ENCODE measurements around the gene MAP6D1.

Gene MAP6D1

DNA sequence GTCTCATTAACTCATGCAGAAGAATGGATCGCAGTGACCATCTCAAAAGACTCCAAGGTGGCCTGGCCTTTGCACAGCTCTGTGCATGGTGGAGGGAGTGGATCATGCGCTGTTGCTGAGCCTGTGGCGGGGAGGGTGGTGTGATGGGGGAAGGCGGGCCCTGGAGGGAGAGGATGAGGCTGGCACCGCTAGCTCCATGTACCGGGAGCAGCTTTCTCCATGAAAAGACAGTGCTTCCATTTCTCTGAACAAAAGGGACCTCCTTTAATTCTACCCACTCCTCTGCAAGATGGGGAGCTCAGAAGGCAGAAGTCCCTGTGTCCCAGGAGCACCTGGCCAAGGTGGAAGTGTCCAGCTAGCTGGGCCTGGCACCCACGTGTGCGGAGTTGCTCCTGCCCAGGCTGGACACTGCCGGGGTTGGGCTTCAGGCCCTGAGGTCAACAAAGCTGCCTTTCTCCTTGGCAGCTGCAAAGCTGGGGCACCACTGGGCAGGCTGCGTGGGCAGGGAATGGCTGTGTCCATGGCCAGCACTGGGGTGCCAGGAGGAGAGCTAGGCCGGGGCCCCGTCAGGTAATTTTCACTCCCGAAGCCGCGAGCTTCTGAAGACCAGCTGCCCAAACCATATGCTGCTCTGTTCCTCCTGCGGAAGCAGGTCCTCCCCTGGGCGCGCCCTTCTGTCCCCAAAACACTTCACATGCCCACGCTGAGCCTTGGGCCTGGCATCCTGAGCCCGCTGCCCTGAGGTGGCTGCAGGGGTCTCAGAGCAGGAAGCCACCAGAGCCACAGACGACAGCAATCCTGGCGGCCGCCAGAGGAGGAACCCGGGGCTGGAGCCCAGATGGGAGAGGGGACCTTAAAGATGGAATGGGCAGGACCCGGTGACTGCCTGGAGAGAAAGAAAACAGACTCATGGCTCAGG, 6.4 kb downstream of the MAP6D1 start:
- no peak for TF ChIP-seq CTCF (IDR thresholded peaks at IDR 0.05; ENCODE audit: low read depth, low read length, missing control alignments)
- in situ Hi-C loops (cut with HindIII; ENCODE audit: low sequenced_read_pairs): no loop called here
- H3K4me3 ChIP-seq (ENCODE audit: low read depth, low read length): no peak overlapping the region
- DNase-seq (ENCODE audit: low read depth): no peak

- no peak for DNase-seq (ENCODE audit: low read depth)
- H3K4me3 ChIP-seq (ENCODE audit: low read depth, low read length): no peak overlapping the region
- in situ Hi-C loops (cut with HindIII; ENCODE audit: low sequenced_read_pairs): no loop called here
- TF ChIP-seq CTCF (IDR thresholded peaks at IDR 0.05; ENCODE audit: low read depth, low read length, missing control alignments): no peak
Observed at GRCh38 chr3:183818041-183818620, 7.2 kb downstream of the MAP6D1 start.

- in situ Hi-C loops (cut with HindIII; ENCODE audit: low sequenced_read_pairs): no loop called here
- TF ChIP-seq CTCF (IDR thresholded peaks at IDR 0.05; ENCODE audit: low read depth, low read length, missing control alignments): no peak
- H3K4me3 ChIP-seq (ENCODE audit: low read depth, low read length): no peak overlapping the region
- DNase-seq (ENCODE audit: low read depth): no peak
Observed at GRCh38 chr3:183817639-183818038, 7.7 kb downstream of the MAP6D1 start.

DNA sequence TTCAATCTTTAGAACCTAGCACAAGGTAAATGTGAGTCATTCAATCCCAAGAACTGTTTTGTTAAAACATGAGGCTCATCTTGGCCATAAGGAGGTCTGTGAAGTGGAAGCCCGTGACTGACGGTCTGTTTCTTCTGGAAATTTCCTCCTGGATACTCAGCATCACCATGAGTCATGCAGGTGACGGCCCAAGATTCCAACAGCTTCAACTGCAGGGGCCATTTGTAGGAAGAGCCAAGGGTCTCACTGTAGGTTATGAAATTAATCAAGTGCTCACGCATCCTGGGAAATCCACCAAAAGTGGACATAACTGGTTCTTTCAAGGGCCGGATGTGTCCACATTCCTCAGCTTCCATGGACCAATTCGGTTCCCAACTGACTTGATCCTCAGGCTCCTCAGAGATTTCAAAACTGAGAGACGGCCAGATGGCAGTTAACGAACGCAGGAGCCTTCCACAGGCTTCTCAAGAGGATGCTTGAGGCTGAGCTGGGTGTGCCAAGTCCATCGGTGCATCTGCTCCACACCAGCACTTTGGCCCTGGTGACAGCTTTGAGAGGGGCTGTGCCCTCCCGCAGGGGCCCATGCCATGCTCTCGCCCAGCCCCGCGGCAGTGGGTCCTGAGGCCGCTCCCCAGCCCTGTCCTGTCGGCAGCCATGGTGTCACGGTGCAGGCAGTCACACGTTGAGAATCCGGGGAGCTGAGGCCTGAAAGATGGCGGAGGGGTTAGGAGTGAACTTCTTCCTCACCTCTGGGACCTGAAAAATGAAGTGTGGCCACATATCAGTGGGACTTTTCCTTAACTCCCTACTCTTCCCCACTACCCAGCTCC, 8.5 kb downstream of the MAP6D1 start:
- H3K4me3 ChIP-seq (ENCODE audit: low read depth, low read length): no peak overlapping the region
- TF ChIP-seq CTCF (IDR thresholded peaks at IDR 0.05; ENCODE audit: low read depth, low read length, missing control alignments): no peak
- in situ Hi-C loops (cut with HindIII; ENCODE audit: low sequenced_read_pairs): no loop called here
- DNase-seq (ENCODE audit: low read depth): no peak

DNA sequence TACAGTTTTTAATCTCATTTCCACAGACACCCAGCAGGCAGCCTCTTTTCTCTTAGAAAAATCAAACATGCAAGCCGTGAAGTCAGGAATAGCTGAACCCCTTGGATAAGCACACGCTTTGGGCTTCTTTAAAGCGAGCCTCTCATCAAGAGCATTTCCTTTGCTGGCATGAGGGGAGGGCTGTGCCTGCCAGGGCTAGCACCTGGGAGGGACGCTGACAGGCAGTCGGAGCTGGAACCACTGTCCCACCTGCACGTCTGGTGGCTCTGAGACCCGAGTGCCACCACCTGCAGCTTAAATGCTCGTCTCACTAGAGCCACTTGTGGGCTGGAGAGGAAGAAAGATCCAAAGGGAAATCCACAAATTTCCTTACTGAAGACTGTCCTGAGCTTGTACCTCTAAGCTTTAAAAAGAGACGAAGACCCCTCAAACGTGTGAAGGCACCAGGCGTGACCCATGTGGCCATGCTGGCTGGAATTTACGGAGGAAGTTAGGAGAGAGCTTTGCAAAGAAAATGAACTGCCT, 9.4 kb downstream of the MAP6D1 start:
- in situ Hi-C loops (cut with HindIII; ENCODE audit: low sequenced_read_pairs): no loop called here
- no peak overlapping the region for H3K4me3 ChIP-seq (ENCODE audit: low read depth, low read length)
- no peak for DNase-seq (ENCODE audit: low read depth)
- no peak for TF ChIP-seq CTCF (IDR thresholded peaks at IDR 0.05; ENCODE audit: low read depth, low read length, missing control alignments)

DNA sequence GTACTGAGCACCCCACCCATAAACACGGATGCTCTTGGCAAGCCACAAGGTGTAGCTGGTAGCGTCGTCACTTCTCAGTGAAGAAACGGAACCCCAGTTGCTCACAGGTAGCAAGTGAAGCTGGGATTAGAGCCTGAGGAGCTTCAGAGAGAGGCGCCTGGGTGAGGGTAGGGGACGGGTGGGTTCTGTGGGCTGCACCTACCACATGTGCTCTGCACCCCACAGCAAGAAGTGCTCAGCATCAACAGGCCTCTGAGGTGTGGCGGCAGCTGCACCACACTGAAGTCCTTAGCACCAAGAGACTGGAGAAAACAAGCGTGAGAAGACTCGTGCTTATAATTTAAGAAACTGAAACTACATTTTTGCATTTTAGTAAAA, 9.8 kb downstream of the MAP6D1 start:
- in situ Hi-C loops (cut with HindIII; ENCODE audit: low sequenced_read_pairs): no loop called here

More for the DNA sequence above, 9.8 kb downstream of the MAP6D1 start:
- DNase-seq (ENCODE audit: low read depth): no peak
- no peak overlapping the region for H3K4me3 ChIP-seq (ENCODE audit: low read depth, low read length)
- no peak for TF ChIP-seq CTCF (IDR thresholded peaks at IDR 0.05; ENCODE audit: low read depth, low read length, missing control alignments)

All from astrocyte of the cerebellum (primary cell).